Right ventricle myocardium inferior (tissue), 1 donor: ENCODE results near the gene BTRC. TPM values are rescaled to one million over a fixed set of nuclear protein-coding genes. Genes with fewer than 3 reads are reported as not detected.

Experiments
- ATAC-seq: fragments of 200-7000 bp; cut with Tn5 transposase; one replicate; pipeline ENCODE4 v1.9.1; 2020; ENCODE audit warnings: mild to moderate bottlenecking, moderate library complexity
- DNase-seq: peaks from one replicate; pipeline ENCODE4 v3.0.0; 2021; ENCODE audit errors: missing footprints
- intact Hi-C: fragments of 100-400 bp; cut with DNase I; formaldehyde crosslinking; loops from one replicate; pipeline ENCODE4 v1.11.0; 2022
- total RNA-seq: library from RNA; stranded (reverse); fragmentation: NEBNext Ultra II Directional; extraction: Animal tissue kit (Norgen Biotek cat#: 25700); gene quantifications from one replicate; pipeline ENCODE4 v1.2.1, GENCODE V29; 2021
- donor health status: DM: no; HTN: yes; CAD: no; lungs with severe emphysema.

Gene BTRC
- total RNA-seq, 1 donor from 2014 or later, result 30.9 TPM

- ATAC-seq, result no peak
Observed at GRCh38 chr10:101552442-101552841, 198.5 kb downstream of the BTRC start.

GRCh38 chr10:101557541-101557940 is 203.6 kb downstream of the BTRC start:
- no peak for DNase-seq
- intact Hi-C loops, result no loop called here
- ATAC-seq, result no peak

More at GRCh38 chr10:101552442-101552841, 198.5 kb downstream of the BTRC start:
- intact Hi-C loops, result no loop called here
- DNase-seq, result no peak

GRCh38 chr10:101558204-101558603 is 204.2 kb downstream of the BTRC start:
- ATAC-seq (no peak), DNase-seq (no peak)
- intact Hi-C loops, result no loop called here

GRCh38 chr10:101558671-101559595 is 205.0 kb downstream of the BTRC start:
- ATAC-seq, result no peak
- no peak for DNase-seq
- intact Hi-C loops, result no loop called here

- ATAC-seq, result no peak
- DNase-seq, result no peak
- intact Hi-C loops, result loop anchor here (10.0 kb wide), 1 partner anchor 265 kb away; no protein-coding TSS in a partner anchor
Observed at GRCh38 chr10:101559596-101560297, 205.8 kb downstream of the BTRC start.

- ATAC-seq (no peak), DNase-seq (no peak)
- intact Hi-C loops, result loop anchor here (10.0 kb wide), 1 partner anchor 266 kb away; no protein-coding TSS in a partner anchor
Observed at GRCh38 chr10:101560298-101561067, 206.5 kb downstream of the BTRC start.

- ATAC-seq (no peak), DNase-seq (no peak)
- intact Hi-C loops, result loop anchor here (10.0 kb wide), 1 partner anchor 266 kb away; no protein-coding TSS in a partner anchor
Observed at GRCh38 chr10:101561068-101561915, 207.3 kb downstream of the BTRC start.

GRCh38 chr10:101562231-101562630 is 208.3 kb downstream of the BTRC start:
- ATAC-seq, result no peak
- no peak for DNase-seq
- intact Hi-C loops, result loop anchor here (10.0 kb wide), 1 partner anchor 267 kb away; no protein-coding TSS in a partner anchor

- no peak for DNase-seq
- intact Hi-C loops, result loop anchor here (10.0 kb wide), 1 partner anchor 268 kb away; no protein-coding TSS in a partner anchor
- no peak for ATAC-seq
Observed at GRCh38 chr10:101563007-101563406, 209.0 kb downstream of the BTRC start.

- no peak for DNase-seq
Observed at GRCh38 chr10:101563497-101564040, 209.6 kb downstream of the BTRC start.

GRCh38 chr10:101564490-101564991 is 210.6 kb downstream of the BTRC start:
- ATAC-seq, result no peak
- DNase-seq, result no peak
- intact Hi-C loops, result loop anchor here (10.0 kb wide), 1 partner anchor 270 kb away; no protein-coding TSS in a partner anchor

More at GRCh38 chr10:101563497-101564040, 209.6 kb downstream of the BTRC start:
- ATAC-seq, result no peak
- intact Hi-C loops, result loop anchor here (10.0 kb wide), 1 partner anchor 269 kb away; no protein-coding TSS in a partner anchor

GRCh38 chr10:101565370-101565900 is 211.5 kb downstream of the BTRC start:
- DNase-seq, result no peak

GRCh38 chr10:101565936-101566332 is 212.0 kb downstream of the BTRC start:
- intact Hi-C loops, result loop anchor here (10.0 kb wide), 1 partner anchor 271 kb away; no protein-coding TSS in a partner anchor
- no peak for ATAC-seq
- no peak for DNase-seq

More at GRCh38 chr10:101565370-101565900, 211.5 kb downstream of the BTRC start:
- intact Hi-C loops, result loop anchor here (10.0 kb wide), 1 partner anchor 271 kb away; no protein-coding TSS in a partner anchor
- no peak for ATAC-seq

GRCh38 chr10:101566333-101567164 is 212.6 kb downstream of the BTRC start:
- intact Hi-C loops, result loop anchor here (10.0 kb wide), 1 partner anchor 272 kb away; no protein-coding TSS in a partner anchor
- DNase-seq (no peak), ATAC-seq (no peak)

GRCh38 chr10:101567165-101568006 is 213.4 kb downstream of the BTRC start:
- no peak for ATAC-seq

More at GRCh38 chr10:101567165-101568006, 213.4 kb downstream of the BTRC start:
- intact Hi-C loops, result loop anchor here (10.0 kb wide), 1 partner anchor 273 kb away; no protein-coding TSS in a partner anchor
- no peak for DNase-seq
